HT1080 (cell line): ENCODE results near the gene UBE2N. TPM values are rescaled to one million over a fixed set of nuclear protein-coding genes. Genes with fewer than 3 reads are reported as not detected.
A peak's percentile ranks its signal among the peaks of the same experiment; 100 is the strongest.

Experiments
- DNase-seq: peaks from one replicate; pipeline ENCODE4 v3.0.0-alpha.2; 2015; ENCODE audit warnings: low read depth
- polyA plus RNA-seq, 2 experiments: library from polyadenylated mRNA; depleted of rRNA; stranded (reverse); fragments of >200 nt; gene quantifications; 2 replicates each; pipeline ENCODE4 v1.2.3, GENCODE V29; 2015
- total RNA-seq: library from RNA; depleted of rRNA; stranded (reverse); fragments of >200 nt; shearing (Covaris generic); gene quantifications from 2 replicates; pipeline ENCODE4 v1.2.3, GENCODE V29; 2014; rRNA removed

UBE2N gene
- 407 and 539 TPM in 2 replicates for total RNA-seq
- 124 and 213 TPM in 2 replicates for polyA plus RNA-seq (2015; cell fraction: cytosol; rRNA removed)
- 101 and 120 TPM in 2 replicates for polyA plus RNA-seq (2015; cell fraction: nucleus; rRNA removed)

GRCh38 chr12:93441617-93442410, at the start of gene UBE2N:
Gene UBE2N (minus strand): TSS chr12:93441947. CDS start chr12:93441884, 63 bp downstream.
- peak; percentile 95 for DNase-seq

GRCh38 chr12:93484315-93484981, 42.7 kb upstream of the UBE2N start:
- peak; percentile 47 for DNase-seq

GRCh38 chr12:93483151-93483807, 41.5 kb upstream of the UBE2N start:
- DNase-seq = no peak

GRCh38 chr12:93482721-93483120, 41.0 kb upstream of the UBE2N start:
- DNase-seq = no peak

GRCh38 chr12:93476555-93476954, 34.8 kb upstream of the UBE2N start:
- DNase-seq = no peak

GRCh38 chr12:93469386-93469785, 27.6 kb upstream of the UBE2N start:
- no peak for DNase-seq

- no peak for DNase-seq
Observed at GRCh38 chr12:93468008-93468371, 26.2 kb upstream of the UBE2N start.

- peak; percentile 90 for DNase-seq
Observed at GRCh38 chr12:93467351-93468007, 25.7 kb upstream of the UBE2N start, which contains the start of gene MRPL42. Gene MRPL42 (plus strand): TSS chr12:93467514. CDS start chr12:93469286, 1,772 bp downstream.

GRCh38 chr12:93466625-93467350, 25.0 kb upstream of the UBE2N start:
- no peak for DNase-seq

GRCh38 chr12:93465841-93466240, 24.1 kb upstream of the UBE2N start:
- DNase-seq = no peak

GRCh38 chr12:93461503-93461902, 19.8 kb upstream of the UBE2N start:
- DNase-seq = no peak

GRCh38 chr12:93460902-93461301, 19.2 kb upstream of the UBE2N start:
- DNase-seq = no peak

GRCh38 chr12:93460003-93460402, 18.3 kb upstream of the UBE2N start:
- no peak for DNase-seq

- no peak for DNase-seq
Observed at GRCh38 chr12:93459097-93459496, 17.4 kb upstream of the UBE2N start.

- no peak for DNase-seq
Observed at GRCh38 chr12:93456077-93456476, 14.3 kb upstream of the UBE2N start.

- peak; percentile 68 for DNase-seq
Observed at GRCh38 chr12:93453633-93454032, 11.9 kb upstream of the UBE2N start.

- DNase-seq = no peak
Observed at GRCh38 chr12:93451423-93452158, 9.8 kb upstream of the UBE2N start.

- no peak for DNase-seq
Observed at GRCh38 chr12:93449277-93449676, 7.5 kb upstream of the UBE2N start.

- DNase-seq = no peak
Observed at GRCh38 chr12:93448796-93449195, 7.0 kb upstream of the UBE2N start.
